NCI-H187 (cell line): Measurements from ENCODE around the gene PSMD9.
"Not testable (repeated sequence)": the region's sequence is repeated elsewhere in the genome, so short reads cannot be mapped to it uniquely, and the experiment has no call there.

ENCODE experiments used
- DNase-seq, 2 experiments: peaks; one replicate each; lab custom pipeline; 2025; lab: John Stamatoyannopoulos, UW

Gene PSMD9

DNA sequence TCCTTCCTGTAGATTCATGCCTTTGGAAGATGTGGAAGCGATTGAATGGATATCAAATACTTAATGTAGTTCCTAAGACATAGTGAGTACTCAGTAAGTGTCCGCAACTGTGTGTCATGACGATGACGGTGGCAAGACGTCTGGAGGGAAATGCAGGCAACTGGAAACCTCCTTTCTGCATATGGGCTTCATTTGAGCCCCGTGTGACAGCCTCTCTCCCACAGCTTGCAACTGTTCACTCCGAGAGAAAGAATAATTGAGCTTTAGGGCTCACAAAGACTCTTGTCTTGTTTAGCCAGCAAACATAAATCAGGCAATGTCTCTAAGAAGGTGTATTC lies 36.7 kb downstream of the PSMD9 start:
- no peak for DNase-seq

DNA sequence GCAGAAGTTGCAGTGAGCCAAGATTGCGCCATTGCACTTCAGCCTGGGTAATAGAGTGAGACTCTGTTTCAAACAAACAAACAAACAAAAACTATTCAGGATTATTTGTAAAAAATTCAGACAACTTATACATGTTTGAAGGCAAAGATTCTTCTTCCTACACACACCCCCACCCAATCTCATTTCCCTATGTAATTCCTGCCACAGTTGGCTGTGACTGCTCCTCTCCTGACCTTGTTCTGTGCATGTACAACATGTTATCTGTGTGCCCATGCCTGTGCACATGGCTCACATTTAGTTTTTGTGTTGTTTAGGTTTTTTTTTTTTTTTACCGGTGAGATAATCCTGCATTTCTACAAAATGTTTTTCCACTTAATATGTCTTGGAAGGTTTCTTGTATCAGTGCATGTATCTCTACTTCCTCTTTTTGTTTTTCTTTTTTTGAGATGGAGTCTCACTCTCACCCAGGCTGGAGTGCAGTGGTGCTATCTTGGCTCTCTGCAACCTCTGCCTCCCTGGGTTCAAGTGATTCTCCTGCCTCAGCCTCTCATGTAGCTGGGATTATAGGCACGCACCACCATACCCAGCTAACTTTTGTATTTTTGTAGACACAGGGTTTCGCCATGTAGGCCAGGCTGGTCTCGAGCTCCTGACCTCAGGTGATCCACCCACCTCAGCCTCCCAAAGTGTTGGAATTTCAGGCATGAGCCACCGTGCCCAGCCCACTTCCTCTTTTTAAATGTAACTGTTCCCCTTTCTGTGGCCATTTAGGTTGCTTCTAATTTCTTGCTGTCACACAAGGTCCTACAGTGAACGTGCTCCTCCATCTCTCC lies 38.5 kb downstream of the PSMD9 start:
- DNase-seq, result no peak

DNA sequence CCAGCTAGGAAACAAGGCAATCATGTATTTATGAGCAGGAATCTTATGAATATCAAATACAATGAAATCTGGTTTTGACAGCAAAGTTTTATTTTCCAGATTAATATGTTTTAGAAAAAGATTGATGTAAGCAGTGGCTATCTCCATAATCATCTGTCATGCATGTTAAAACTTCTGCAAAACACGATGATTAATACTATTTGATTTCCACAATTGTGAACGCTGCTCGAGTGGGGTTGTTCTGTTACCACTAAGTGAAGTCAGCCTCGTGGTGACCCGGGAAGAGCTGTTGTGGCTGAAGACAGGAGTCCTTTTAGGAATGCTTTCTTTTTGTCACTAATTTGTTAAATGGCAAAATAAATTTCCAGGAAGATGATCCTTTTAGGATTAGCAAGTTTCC lies 39.2 kb downstream of the PSMD9 start:
- no peak for DNase-seq

DNA sequence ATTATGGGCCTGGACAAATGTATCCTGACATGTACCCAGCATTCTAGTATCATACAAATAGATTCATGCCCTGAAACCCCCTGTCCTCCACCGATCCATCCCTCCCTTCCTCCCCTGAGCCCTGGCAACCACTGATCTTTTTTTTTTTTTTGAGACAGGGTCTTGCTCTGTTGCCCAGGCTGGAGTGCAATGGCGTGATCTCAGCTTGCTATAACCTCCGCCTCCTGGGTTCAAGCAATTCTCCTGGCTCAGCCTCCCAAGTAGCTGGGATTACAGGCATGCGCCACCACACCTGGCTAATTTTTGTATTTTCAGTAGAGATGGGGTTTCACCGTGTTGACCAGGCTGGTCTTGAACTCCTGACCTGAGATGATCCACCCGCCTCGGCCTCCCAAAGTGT lies 41.0 kb downstream of the PSMD9 start:
- not testable (repeated sequence) for DNase-seq

DNA sequence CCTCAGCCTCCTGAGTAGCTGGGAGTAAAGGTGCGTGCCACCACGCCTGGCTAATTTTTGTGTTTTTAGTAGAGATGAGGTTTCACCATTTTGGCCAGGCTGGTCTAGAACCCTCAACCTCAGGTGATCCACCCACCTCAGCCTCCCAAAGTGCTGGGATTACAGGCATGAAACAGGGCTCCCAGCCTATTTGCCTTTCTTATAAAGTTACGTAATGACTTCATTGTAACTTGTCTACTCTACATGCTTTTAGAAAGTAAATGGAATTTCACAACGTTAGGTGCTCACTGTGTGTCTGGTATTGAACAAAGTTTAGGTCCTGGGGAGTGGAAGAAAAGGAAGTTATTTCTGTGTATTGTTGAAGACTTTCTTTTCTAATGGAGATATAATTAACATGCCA lies 42.3 kb downstream of the PSMD9 start:
- no peak for DNase-seq

DNA sequence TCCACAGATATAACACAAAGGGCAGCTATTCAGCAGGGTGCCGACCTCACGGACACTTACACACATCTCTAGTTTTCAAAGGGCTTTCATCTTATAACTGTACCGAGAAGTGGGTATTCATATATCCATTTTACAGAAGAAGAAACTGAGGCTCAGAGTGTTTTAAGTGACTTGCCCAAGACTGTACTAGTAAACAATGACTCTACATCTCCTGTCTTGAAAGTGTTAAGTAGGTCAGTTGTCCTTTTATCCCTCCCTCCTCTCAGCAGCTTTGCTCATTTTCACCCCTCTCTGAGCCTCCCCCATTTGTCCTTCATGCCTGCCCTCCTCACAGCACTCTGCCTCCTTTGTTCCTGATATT lies 43.6 kb downstream of the PSMD9 start:
- DNase-seq, result no peak

DNA sequence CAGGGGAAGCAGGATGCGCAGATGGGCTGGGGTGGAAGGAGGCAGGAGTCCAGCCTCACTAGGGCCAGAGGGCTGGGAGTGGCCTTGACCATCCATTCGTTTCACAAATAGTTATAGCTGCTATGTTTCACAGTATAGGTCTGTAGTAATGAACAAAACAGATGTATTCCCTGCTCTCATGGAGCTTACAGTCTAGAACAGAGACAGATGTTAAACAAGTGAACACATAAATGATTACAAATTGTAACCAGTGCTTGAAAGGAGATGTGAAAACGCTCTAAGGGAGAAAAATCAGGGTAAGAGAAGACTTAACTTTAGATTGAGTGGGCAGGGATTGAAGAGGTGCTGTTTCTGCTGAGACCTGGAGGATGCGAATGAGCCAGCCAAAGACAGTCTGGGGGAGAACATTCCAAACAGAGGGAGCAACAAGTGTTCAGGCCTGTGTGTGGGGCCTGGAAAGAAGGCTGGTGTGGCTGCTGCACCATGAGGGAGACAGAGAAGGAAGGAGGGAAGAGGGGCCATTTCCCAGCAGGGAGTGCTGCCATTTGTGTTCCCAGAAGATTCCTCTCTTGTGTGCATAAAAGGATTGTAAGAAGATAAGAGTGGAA lies 44.4 kb downstream of the PSMD9 start:
- no peak for DNase-seq

DNA sequence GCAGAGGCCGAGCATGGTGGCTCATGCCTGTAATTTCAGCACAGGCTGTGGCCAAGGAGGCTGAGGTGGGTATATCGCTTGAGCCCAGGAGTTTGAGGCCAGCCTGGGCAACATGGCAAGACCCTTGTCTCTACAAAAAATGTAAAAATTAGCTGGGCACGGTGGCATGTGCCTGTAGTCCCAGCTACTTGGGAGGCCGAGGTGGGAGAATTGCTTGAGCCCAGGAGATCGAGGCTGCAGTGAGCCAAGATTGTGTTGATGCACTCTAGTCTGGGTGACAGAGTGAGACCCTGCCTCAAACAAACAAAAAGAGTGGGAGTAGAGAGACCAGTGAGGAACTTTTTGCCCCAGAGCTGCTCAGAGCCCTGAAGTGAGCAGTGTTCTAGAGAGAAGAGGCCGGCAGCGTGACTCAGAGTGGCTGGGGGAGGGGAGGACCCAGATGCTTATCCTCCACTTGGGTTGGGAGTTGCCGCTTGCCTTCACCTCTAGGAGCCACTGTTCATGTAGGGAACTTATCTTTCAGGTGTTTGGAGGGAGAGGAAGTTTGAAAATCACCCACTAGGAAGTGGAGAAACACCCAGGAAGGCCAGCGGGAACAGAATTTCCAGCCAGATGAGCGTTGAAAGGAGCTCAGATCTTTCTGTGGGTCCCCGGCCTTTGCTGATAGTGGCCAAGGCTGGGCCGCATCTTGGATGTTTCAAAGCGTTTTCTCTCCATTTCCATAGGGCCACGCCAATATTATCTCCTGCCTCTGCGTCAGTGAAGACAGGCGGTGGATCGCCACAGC lies 45.1 kb downstream of the PSMD9 start:
- DNase-seq, result no peak

DNA sequence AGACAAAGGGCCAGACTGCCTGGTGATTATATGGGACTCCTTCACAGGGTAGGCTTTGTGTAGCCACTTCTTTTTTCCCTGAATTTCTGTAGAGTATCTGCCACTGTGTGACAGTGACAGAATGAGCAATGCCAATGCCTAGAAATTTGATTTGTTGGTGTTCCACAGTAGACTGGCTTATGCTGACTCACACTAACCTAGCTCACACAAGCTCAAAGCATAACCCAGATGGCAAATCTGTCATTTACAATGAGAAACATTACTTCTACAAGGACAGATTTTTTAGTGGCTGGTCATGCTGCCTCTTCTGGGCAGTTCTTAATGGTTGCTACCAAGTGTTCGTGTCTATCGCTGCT lies 45.7 kb downstream of the PSMD9 start:
- no peak for DNase-seq

DNA sequence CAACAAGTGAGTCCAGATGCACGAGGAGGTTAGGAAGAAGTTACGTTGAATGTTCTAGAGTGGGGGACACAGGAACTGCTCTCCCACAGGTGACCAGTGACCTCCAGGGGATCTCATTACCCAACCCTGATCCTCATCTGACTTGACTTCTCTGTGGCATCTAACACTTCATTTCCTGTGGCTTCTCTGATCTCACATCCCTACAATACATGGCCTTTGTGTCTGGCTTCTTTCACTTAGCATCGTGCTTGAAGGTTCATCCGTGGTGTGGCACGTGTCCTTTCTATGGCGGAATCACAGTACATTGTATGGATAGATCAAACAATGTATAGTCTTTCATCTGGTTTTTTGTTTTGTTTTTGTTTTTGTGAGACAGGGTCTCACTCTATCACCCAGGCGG lies 49.1 kb downstream of the PSMD9 start:
- DNase-seq, result no peak

DNA sequence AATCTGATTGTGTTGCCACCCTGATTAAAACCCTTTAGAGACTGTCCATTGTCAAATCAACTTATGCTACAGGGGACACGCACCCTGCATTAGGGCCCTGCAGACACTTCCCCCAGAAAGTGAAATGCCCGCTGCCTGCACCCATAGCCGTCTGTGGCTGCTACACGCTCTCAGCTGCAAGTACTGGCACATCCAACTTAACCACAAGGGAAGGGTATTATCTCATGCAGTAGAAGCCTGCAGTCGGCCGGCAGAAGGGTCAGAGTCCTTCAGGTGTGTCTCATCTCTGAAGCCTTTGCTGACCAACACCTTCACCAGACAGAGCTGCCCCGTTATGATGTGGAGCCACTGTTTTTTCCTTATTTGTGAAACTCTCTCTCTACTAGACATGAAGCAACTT lies 50.6 kb downstream of the PSMD9 start:
- no peak for DNase-seq

DNA sequence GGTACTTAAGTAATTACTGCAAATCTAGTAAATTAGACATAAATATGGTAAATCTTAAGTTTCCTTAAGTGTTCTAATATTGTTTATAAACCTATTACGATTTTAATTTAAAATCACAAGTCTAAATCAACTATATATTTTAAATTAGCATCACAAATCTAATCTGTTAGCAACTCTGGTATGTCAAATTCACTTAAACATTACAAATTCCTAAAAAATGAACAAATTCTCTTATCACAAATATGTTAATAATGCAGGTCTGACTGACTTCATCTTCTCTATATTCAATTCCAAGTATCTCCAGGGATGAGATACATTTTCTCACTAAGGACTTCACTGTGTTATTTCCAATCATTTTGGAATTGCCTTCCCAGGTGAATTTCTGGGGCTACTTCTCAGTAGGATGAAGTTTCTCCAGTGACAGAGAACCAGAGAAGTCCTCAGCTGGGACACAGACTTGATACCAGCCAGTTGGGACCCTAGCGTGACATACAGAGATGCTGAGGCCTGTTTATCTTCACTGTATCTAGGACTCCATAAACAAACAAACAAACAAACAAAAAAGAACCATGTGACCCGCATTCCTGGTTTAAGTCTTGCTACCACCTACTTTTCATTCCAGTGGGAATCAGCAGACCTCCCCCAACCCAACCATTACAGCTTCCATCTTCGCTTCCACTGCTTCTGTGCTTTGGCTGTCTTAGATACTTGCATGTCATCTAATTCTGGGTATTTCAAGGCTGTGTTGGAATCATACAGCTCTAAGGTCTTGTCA lies 51.6 kb downstream of the PSMD9 start:
- no peak for DNase-seq

DNA sequence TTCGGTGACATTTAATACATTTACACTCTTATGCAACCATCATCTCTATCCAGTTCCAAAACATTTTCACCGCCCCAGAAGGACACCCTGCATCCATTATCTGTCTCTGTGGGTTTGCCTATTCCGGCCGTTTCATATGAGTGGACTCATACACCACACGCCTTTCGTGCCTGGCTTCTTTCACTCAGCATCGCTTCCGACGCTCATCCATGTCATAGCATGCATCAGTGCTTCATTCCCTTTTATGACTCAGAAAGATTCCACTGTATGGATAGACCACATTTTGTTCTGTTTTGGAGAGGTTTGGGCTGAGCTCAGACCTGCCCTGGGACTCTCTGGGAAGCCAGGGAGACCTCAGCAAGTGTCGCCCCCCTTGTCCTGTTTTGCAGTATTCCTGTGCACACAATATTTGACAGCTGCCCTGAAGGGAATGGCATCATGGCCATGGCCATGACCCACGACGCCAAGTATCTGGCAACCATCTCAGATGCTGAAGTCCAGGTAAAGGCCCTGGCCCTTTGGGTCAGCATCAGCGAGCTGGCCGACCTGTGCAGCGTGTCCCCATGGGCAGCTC lies 53.6 kb downstream of the PSMD9 start:
- DNase-seq, result no peak

DNA sequence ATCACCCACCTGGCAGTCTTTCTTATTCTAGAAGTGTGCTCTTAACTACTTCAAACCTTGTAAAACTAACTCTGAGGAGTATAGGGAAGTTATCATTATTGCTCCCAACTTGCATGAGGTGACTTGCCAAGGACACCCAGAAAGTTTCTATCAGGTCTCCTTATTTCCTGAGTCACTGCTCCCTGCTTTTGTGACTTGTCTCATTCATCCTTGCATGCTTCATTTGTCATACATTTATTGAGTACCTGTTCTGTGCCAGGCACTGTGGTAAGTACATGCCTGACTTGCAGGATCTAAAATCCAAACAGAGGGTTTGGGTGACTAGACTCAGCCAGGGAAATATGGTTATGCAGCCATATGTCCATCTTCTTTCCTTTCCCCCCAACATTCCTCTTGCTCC lies 55.3 kb downstream of the PSMD9 start:
- DNase-seq, result no peak

DNA sequence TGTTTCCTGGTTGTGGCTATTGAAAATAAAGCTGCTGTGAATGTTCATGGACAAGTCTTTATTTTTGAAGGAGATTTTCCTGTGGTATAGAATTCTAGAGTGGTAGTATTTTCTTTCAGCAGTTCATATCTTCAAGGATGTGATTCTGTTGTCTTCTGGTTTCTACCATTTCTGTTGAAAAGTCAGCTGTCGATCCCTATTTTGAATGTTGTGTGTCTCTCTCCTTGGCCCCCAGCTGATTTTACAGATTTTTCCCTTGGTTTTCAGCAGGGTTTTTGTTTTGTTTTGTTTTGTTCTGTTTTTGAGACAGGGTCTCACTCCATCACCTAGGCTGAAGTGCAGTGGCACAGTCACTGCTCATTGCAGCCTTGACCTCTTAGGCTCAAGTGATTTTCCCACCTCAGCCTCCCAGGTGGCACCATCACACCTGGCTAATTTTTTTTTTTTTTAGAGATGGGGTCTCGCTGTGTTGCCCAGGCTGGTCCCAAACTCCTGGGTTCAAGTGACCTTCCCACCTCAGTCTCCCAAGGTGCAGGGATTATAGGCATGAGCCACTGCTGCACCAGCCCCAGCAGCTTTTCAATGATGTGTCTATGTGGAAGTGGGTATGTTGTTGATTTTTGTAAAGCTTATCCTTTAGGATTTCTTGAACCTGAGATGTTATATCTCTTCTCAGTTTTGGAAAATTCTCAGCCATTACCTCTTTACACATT lies 57.9 kb downstream of the PSMD9 start:
- no peak for DNase-seq

DNA sequence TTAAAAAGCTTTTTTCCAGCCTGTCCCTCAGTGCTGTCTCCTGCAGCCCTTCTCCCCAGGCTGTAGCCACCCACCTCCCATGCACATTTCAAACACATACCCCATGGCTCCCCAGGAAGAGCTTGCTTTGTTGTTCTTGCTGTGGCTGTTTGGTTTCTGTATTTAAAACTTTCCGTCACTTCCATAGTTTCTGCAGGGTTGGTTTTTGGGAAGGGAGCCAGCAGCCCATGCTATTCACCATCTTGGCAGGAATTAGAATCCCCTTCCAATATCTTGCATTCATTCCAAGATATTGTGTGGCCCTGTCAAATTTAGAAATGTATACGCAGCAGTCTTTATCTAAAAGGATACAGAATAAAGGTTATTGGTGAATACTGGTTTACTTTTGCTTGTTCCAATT lies 59.4 kb downstream of the PSMD9 start:
- DNase-seq, result no peak

DNA sequence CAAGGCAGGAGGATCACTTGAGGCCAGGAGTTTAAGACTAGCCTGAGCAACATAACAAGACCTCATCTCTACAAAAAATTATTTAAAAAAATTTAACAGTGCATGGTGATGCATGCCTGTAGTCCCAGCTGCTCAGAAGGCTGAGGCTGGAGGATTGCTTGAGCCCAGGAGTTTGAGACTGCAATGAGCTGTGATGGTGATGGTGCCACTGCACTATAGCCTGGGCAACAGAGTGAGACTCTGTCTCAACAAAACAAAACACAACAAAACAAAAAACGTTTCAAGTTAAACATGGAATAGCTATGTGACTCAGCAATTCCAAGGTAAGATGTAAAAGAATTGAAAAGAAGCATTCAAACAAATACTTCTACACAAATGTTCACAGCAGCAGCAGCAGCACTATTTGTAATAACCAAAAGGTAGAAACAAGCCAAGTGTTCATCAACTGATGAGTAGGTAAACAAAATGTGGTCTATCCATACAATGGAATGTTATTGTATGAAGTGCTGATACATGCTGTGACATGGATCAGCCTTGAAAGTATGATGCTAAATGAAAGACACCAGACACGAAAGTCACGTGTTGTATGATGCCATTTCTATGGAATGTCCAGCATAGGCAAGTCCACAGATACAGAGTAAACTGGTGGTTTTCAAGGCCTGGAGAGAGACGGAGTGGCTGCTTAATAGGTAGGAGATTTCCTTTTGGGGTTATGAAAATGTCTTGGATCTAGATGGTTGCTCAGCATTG lies 61.2 kb downstream of the PSMD9 start:
- no peak for DNase-seq

DNA sequence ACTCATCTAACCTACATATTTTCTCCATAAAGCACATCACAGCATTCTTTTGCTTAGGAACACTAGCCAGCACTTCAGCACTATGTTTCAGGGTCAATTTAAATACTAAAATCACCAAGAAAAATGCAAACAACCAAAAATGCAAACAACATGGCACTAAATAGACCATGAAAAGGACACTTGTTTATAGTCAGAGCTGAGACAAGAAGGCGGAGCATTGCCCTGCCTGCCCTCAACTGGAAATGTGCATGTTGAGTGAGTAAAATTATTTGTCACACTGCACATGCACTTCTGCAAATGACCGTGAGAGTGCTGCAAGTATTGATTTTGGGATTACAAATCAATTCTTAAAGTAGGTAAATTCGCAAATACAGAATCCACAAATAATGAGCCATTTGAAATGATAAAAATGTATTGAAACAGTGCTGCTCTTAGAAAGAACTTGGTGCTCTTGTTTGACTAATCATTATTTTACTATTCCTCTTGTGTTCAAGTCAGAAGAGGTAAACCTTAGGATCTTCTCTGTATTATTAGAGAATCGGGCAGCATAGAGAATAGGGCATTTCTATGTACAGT lies 64.6 kb downstream of the PSMD9 start:
- DNase-seq, result no peak

DNA sequence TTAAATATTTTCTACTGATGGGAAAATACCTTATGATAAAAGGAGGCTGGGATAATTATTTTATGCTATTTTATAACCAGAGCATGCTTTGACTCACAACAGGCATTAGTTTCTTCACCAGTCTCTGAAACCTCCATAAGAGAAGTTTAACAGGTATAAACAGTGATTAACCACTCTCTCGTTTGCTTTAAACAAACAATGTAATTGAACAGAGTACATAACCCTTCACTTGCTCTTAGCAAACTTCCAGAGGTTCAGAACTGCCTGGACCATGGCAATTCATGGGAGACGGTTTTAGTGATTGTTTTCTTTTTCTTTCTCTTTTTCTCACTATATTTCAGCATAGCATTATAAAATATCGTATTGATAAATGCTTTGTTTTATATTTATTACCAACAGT lies 65.1 kb downstream of the PSMD9 start:
- no peak for DNase-seq
